Esophagus squamous epithelium (tissue), 5 donors: ENCODE measurements around the gene IRF2. TPM values are rescaled to one million over a fixed set of nuclear protein-coding genes. Genes with fewer than 3 reads are reported as not detected.
"Not testable (repeated sequence)": the region's sequence is repeated elsewhere in the genome, so short reads cannot be mapped to it uniquely, and the experiment has no call there.

ENCODE experiments used
- DNase-seq: peaks from one replicate; lab custom pipeline; 2025; lab: John Stamatoyannopoulos, UW
- H3K27ac ChIP-seq, 4 donors: fragments of 200-600 bp; sonication (generic); one replicate each; pipeline ENCODE4 v1.5.1; 2016 to 2019; ENCODE audit warnings: mild to moderate bottlenecking in 1 of 4
- H3K27me3 ChIP-seq, 4 donors: fragments of 200-600 bp; sonication (generic); 1 replicate in 3 of 4; 2 replicates in 1 of 4; pipeline versions ENCODE4 v1.5.1 to v1.6.0; 2017 to 2021; ENCODE audit warnings: antibody characterized with exemption in 1 of 4
- H3K36me3 ChIP-seq, 3 donors: fragments of 200-600 bp; sonication (generic); one replicate each; pipeline ENCODE4 v1.5.1; 2016 to 2019
- H3K4me1 ChIP-seq, 3 donors: fragments of 200-600 bp; sonication (generic); one replicate each; pipeline ENCODE4 v1.5.1; 2017 to 2019
- H3K4me3 ChIP-seq, 4 donors: fragments of 200-600 bp; sonication (generic); 1 replicate in 3 of 4; 2 replicates in 1 of 4; pipeline ENCODE4 v1.5.1; 2016 to 2019; ENCODE audit warnings: mild to moderate bottlenecking in 2 of 4, moderate library complexity in 1 of 4
- H3K9me3 ChIP-seq, 3 donors: fragments of 200-600 bp; sonication (generic); one replicate each; pipeline ENCODE4 v1.5.1; 2016 to 2019
- CTCF ChIP-seq, 6 experiments: fragments of 450-650 bp in 4 of 6; fragments of 200-600 bp in 2 of 6; sonication (generic) in 2 of 6; IDR thresholded peaks; one replicate each; pipeline ENCODE4 v1.5.1; 2016 to 2019; ENCODE audit warnings: antibody characterized with exemption in 6 of 6, mild to moderate bottlenecking in 4 of 6, moderate library complexity in 4 of 6
- POLR2A ChIP-seq, 4 donors: fragments of 450-650 bp; IDR thresholded peaks; one replicate each; pipeline ENCODE4 v1.6.1; 2017; ENCODE audit warnings: antibody characterized with exemption in 4 of 4, mild to moderate bottlenecking in 4 of 4, moderate library complexity in 3 of 4
- WGBS, 2 donors: methylation state at CpG; one replicate each; pipeline ENCODE4 v1.1.5; 2018; 5-methylcytosine and 5-hydroxymethylcytosine counted together
- intact Hi-C: fragments of 100-400 bp; cut with DNase I; formaldehyde crosslinking; loops from one replicate; pipeline ENCODE4 v1.15.0; 2022
- small RNA-seq, 4 donors: library from RNA; depleted of rRNA; stranded (forward); fragments of <200 nt; gene quantifications; one replicate each; pipeline ENCODE3, GENCODE V24; 2016
- total RNA-seq, 4 donors: library from RNA; depleted of rRNA; stranded (reverse); fragments of >200 nt; gene quantifications; one replicate each; pipeline ENCODE4 v1.1.0, GENCODE V29; 2016
- donor health status: DM: yes; HTN: yes; CAD: no.

IRF2 gene
- total RNA-seq, 4 donors from 2014 or later: 16.6 to 30.2 (median 23.4) TPM

- no peak overlapping the region for H3K4me3 ChIP-seq
- no peak for DNase-seq
- intact Hi-C loops: no loop called here
- H3K36me3 ChIP-seq: no peaks in the 10 kb centered on the region
- 73 to 87% methylated on average over 5 to 6 of the region's 6 CpGs for WGBS, 2 donors
- TF ChIP-seq POLR2A (IDR thresholded peaks at IDR 0.05) (no peak), CTCF (IDR thresholded peaks at IDR 0.05) (no peak)
- peaks cover 0 to 10% (median 0%) of the 10 kb centered on the region in 3 donors for H3K9me3 ChIP-seq
- no peaks in the 10 kb centered on the region for H3K27me3 ChIP-seq
- peaks cover 22 to 61% (median 30%) of the 10 kb centered on the region in 3 donors for H3K4me1 ChIP-seq
- peak overlapping the region in 3 of 4 donors; percentile 74 to 91 (median 85) for H3K27ac ChIP-seq
These were observed 132.0 kb downstream of the IRF2 start for GRCh38 chr4:184342167-184342856.

- H3K4me3 ChIP-seq, intact Hi-C loops, H3K27ac ChIP-seq, H3K36me3 ChIP-seq, H3K27me3 ChIP-seq, H3K9me3 ChIP-seq, DNase-seq: not testable (repeated sequence)
- 92 to 93% methylated on average over 5 of the region's 5 CpGs for WGBS, 2 donors
- H3K4me1 ChIP-seq: peaks cover 0 to 36% (median 11%) of the 10 kb centered on the region in 3 donors
These were observed 134.8 kb downstream of the IRF2 start for GRCh38 chr4:184339398-184340193.

- Histone ChIP-seq H3K4me3 (no peak overlapping the region), H3K27ac (no peak overlapping the region), H3K9me3 (peaks cover 0 to 10% (median 0%) of the 10 kb centered on the region in 3 donors), H3K27me3 (no peaks in the 10 kb centered on the region), H3K36me3 (no peaks in the 10 kb centered on the region), H3K4me1 (peaks cover 0 to 21% (median under 1%) of the 10 kb centered on the region in 3 donors)
- TF ChIP-seq CTCF (IDR thresholded peaks at IDR 0.05): no peak
- TF ChIP-seq POLR2A (IDR thresholded peaks at IDR 0.05): no peak
- intact Hi-C loops: no loop called here
- no peak for DNase-seq
- WGBS, 2 donors: 47 to 50% methylated on average over 1 of the region's 1 CpG
These were observed 136.4 kb downstream of the IRF2 start for GRCh38 chr4:184337907-184338306.

Small RNA genes within 50 kb of the gene (small RNA-seq; reads per million reads assigned to genes)
- 0 reads per million in 4 donors for gene RF00152

Other genes starting within 250 kb of the IRF2 start
- gene CASP3, start 174.9 kb upstream of the IRF2 start, total RNA-seq: 10 to 100 TPM; 22.9 to 48.0 (median 28.5) TPM
- 10 to 100 TPM in 3 of 4 donors, 1 to 10 TPM in 1; 4.5 to 15.6 (median 10.8) TPM for gene PRIMPOL, start 175.2 kb upstream of the IRF2 start, total RNA-seq